Activated B cell treated with CpG ODN at 0.5 μM for 24 hours (primary cell): Measurements from ENCODE around the gene SRSF2. TPM values are rescaled to one million over a fixed set of nuclear protein-coding genes. Genes with fewer than 3 reads are reported as not detected.

Source experiments
- ATAC-seq: fragments of 200-7000 bp; cut with Tn5 transposase; one replicate; pipeline ENCODE4 v1.10.0; 2021; ENCODE audit warnings: low read depth, mild to moderate bottlenecking, moderate library complexity
- CTCF ChIA-PET: fragments of 350-600 bp; sonication (Branson Sonifier 250); formaldehyde crosslinking; loops from one replicate; lab custom pipeline; 2021; ENCODE audit warnings: antibody characterized with exemption; lab: Charles Lee
- POLR2A ChIA-PET: fragments of 350-600 bp; sonication (Branson Sonifier 250); formaldehyde crosslinking; loops from one replicate; lab custom pipeline; 2021; ENCODE audit warnings: antibody characterized with exemption; lab: Charles Lee
- DNase-seq: peaks from one replicate; pipeline ENCODE4 v3.0.0; 2022
- H3K27ac Mint-ChIP-seq: one replicate; pipeline ENCODE4 v1.8.0; 2020; ENCODE audit warnings: mixed read lengths
- H3K27me3 Mint-ChIP-seq: one replicate; pipeline ENCODE4 v1.8.0; 2021; ENCODE audit warnings: mixed read lengths
- H3K36me3 Mint-ChIP-seq: one replicate; pipeline ENCODE4 v1.8.0; 2021; ENCODE audit warnings: low read depth, mixed read lengths
- H3K4me1 Mint-ChIP-seq: one replicate; pipeline ENCODE4 v1.8.0; 2021; ENCODE audit warnings: mixed read lengths
- H3K4me3 Mint-ChIP-seq: one replicate; pipeline ENCODE4 v1.8.0; 2020; ENCODE audit warnings: mild to moderate bottlenecking, mixed read lengths
- H3K9me3 Mint-ChIP-seq: one replicate; pipeline ENCODE4 v1.8.0; 2020; ENCODE audit warnings: mixed read lengths
- intact Hi-C: fragments of 100-400 bp; cut with micrococcal nuclease; formaldehyde crosslinking; loops from one replicate; pipeline ENCODE4 v1.15.1; 2024
- total RNA-seq: library from RNA; stranded (reverse); gene quantifications from 2 replicates; pipeline ENCODE4 v1.2.3, GENCODE V29; 2022
- TF ChIP-seq, protein P1 (sequence below): fragments of 200-600 bp; IDR thresholded peaks from one replicate; pipeline ENCODE4 v1.8.0; 2022; ENCODE audit warnings: antibody characterized with exemption, mild to moderate bottlenecking

The SRSF2 gene
- total RNA-seq, 1 donor from 2014 or later = 367 TPM

- H3K4me1 Mint-ChIP-seq = peaks cover 5% of the 10 kb centered on the region
- no peak for DNase-seq
- intact Hi-C loops = no loop called here
- no peak overlapping the region for H3K4me3 Mint-ChIP-seq
- H3K9me3 Mint-ChIP-seq = no peaks in the 10 kb centered on the region
- H3K27ac Mint-ChIP-seq = no peak overlapping the region
- ChIA-PET CTCF (interaction anchor here (1.1 kb wide), 1 partner anchor 47 kb away, joined by 3 read pairs; no protein-coding TSS in a partner anchor), POLR2A (no interaction called here)
- ATAC-seq = no peak
- TF ChIP-seq, protein P1, sequence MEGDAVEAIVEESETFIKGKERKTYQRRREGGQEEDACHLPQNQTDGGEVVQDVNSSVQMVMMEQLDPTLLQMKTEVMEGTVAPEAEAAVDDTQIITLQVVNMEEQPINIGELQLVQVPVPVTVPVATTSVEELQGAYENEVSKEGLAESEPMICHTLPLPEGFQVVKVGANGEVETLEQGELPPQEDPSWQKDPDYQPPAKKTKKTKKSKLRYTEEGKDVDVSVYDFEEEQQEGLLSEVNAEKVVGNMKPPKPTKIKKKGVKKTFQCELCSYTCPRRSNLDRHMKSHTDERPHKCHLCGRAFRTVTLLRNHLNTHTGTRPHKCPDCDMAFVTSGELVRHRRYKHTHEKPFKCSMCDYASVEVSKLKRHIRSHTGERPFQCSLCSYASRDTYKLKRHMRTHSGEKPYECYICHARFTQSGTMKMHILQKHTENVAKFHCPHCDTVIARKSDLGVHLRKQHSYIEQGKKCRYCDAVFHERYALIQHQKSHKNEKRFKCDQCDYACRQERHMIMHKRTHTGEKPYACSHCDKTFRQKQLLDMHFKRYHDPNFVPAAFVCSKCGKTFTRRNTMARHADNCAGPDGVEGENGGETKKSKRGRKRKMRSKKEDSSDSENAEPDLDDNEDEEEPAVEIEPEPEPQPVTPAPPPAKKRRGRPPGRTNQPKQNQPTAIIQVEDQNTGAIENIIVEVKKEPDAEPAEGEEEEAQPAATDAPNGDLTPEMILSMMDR = no peak
- H3K36me3 Mint-ChIP-seq = peaks cover 60% of the 10 kb centered on the region
- H3K27me3 Mint-ChIP-seq = no peaks in the 10 kb centered on the region
Observed at GRCh38 chr17:76775021-76775600, 38.0 kb upstream of the SRSF2 start.

DNA sequence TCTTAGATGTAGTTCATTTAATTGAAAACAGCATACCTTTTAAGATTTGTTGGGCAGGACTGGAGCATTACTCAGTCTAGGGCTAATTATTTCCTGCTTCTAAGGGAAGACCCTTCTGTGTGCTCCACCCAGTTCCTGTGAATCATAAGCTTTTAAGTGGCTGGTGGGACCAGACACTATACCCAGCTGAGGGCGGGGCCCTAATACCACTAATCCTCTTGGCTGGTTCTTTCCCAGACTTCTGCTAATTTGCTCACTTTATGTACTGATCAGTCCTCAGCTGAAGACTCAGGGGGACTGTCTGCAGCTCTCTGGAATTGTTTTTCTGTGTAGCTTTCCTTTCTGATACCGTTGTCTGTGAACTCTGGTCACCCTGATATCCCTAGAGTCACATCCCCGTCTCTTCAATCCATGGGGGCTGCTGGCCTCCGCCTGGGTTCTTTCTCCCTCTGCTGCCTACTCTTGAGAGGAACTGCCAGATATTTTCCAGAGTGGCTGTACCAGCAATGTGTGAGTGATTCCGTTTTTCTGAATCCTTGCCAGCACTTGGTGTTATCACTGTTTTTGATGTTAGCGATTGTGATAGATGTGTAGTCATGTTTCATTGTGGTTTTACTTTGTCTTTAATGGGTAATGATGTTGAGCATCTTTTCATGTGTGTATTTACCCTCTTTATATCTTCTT lies 35.9 kb upstream of the SRSF2 start:
- Mint-ChIP-seq H3K27me3 (no peaks in the 10 kb centered on the region), H3K4me3 (no peak overlapping the region), H3K9me3 (peaks cover 3% of the 10 kb centered on the region), H3K4me1 (peaks cover 5% of the 10 kb centered on the region), H3K36me3 (peaks cover 57% of the 10 kb centered on the region), H3K27ac (no peak overlapping the region)
- DNase-seq (no peak), ATAC-seq (no peak)
- CTCF ChIA-PET = no interaction called here
- POLR2A ChIA-PET = no interaction called here
- intact Hi-C loops = no loop called here
- TF ChIP-seq, protein P1 = no peak

GRCh38 chr17:76758570-76758969 lies 21.4 kb upstream of the SRSF2 start:
- Mint-ChIP-seq H3K36me3 (peaks cover 26% of the 10 kb centered on the region), H3K9me3 (no peaks in the 10 kb centered on the region), H3K27ac (no peak overlapping the region), H3K4me3 (no peak overlapping the region), H3K27me3 (no peaks in the 10 kb centered on the region), H3K4me1 (peaks cover 1% of the 10 kb centered on the region)
- intact Hi-C loops = no loop called here
- ChIA-PET POLR2A (no interaction called here), CTCF (no interaction called here)
- TF ChIP-seq, protein P1 = no peak
- ATAC-seq (no peak), DNase-seq (no peak)

GRCh38 chr17:76757256-76757655 lies 20.1 kb upstream of the SRSF2 start:
- CTCF ChIA-PET = no interaction called here
- Mint-ChIP-seq H3K27me3 (no peaks in the 10 kb centered on the region), H3K27ac (no peak overlapping the region), H3K4me1 (peaks cover 8% of the 10 kb centered on the region), H3K4me3 (no peak overlapping the region), H3K9me3 (no peaks in the 10 kb centered on the region), H3K36me3 (peaks cover 28% of the 10 kb centered on the region)
- intact Hi-C loops = no loop called here
- TF ChIP-seq, protein P1 = no peak
- POLR2A ChIA-PET = no interaction called here
- DNase-seq (no peak), ATAC-seq (no peak)

GRCh38 chr17:76755285-76755684 lies 18.2 kb upstream of the SRSF2 start:
- Mint-ChIP-seq H3K27ac (no peak overlapping the region), H3K9me3 (no peaks in the 10 kb centered on the region), H3K27me3 (no peaks in the 10 kb centered on the region), H3K4me3 (no peak overlapping the region), H3K36me3 (peaks cover 29% of the 10 kb centered on the region), H3K4me1 (peaks cover 11% of the 10 kb centered on the region)
- TF ChIP-seq, protein P1 = no peak
- ATAC-seq (no peak), DNase-seq (no peak)
- POLR2A ChIA-PET = no interaction called here
- intact Hi-C loops = no loop called here
- CTCF ChIA-PET = no interaction called here
